HCT116 (cell line): ENCODE data around the gene FGFRL1. TPM values are rescaled to one million over a fixed set of nuclear protein-coding genes. Genes with fewer than 3 reads are reported as not detected.

Experiments
- ATAC-seq: fragments of 200-7000 bp; cut with Tn5 transposase; 2 replicates; pipeline ENCODE4 v1.9.1; 2020; ENCODE audit warnings: mild to moderate bottlenecking, moderate library complexity
- BruUV-seq: library from RNA; stranded (reverse); fragments of 400-500 nt; replicated peaks from 2 replicates; lab custom pipeline; 2021; lab: Mats Ljungman, UMichigan
- CTCF ChIA-PET: fragments of 300-600 bp; sonication (Branson Sonifier 250); formaldehyde crosslinking; loops from one replicate; lab custom pipeline; 2021; ENCODE audit warnings: antibody characterized with exemption; lab: Charles Lee
- POLR2A ChIA-PET: fragments of 300-600, 350-600 bp; sonication (Branson Sonifier 250); formaldehyde crosslinking; loops from one replicate; lab custom pipeline; 2021; ENCODE audit warnings: antibody characterized with exemption; lab: Charles Lee
- RAD21 ChIA-PET, 2 experiments: fragments of 300-600 bp; sonication (Branson Sonifier 250); formaldehyde crosslinking; loops; one replicate each; lab custom pipeline; 2023; ENCODE audit warnings: low total read pairs in 2 of 2; ENCODE audit not compliant: uncharacterized antibody in 2 of 2, unreplicated experiment in 2 of 2, low non-redundant PET in 1 of 2; lab: Charles Lee
- DNase-seq: peaks from one replicate; pipeline ENCODE4 v3.0.0-alpha.2; 2010; ENCODE audit warnings: low read depth, low spot score
- H2AFZ ChIP-seq: fragments of 200-600 bp; shearing (Covaris generic), sonication (generic); 2 replicates; pipeline ENCODE4 v1.6.1; 2017; ENCODE audit warnings: low read depth, mixed run types, mixed read lengths, antibody characterized with exemption, low read length; ENCODE audit not compliant: poor library complexity, severe bottlenecking
- H3K27ac ChIP-seq: 2 replicates; pipeline ENCODE4 v1.5.1; 2012; ENCODE audit warnings: low read depth, low read length
- H3K27me3 ChIP-seq: fragments of 200-600 bp; sonication (generic); 2 replicates; pipeline ENCODE4 v1.6.1; 2016; ENCODE audit warnings: mixed run types, low read length, mixed read lengths; ENCODE audit not compliant: insufficient read depth
- H3K36me3 ChIP-seq, 2 experiments: fragments of 200-500 bp in 1 of 2; fragments of 200-600 bp in 1 of 2; sonication (Bioruptor generic) in 1 of 2; sonication (generic) in 1 of 2; 2 replicates each; pipeline versions ENCODE4 v1.5.1 to v1.6.1; 2014 to 2016; ENCODE audit warnings: low read length in 2 of 2, inconsistent platforms in 1 of 2, mixed read lengths in 1 of 2, mixed run types in 1 of 2; ENCODE audit not compliant: insufficient read depth in 2 of 2, control insufficient read depth in 1 of 2
- H3K4me1 ChIP-seq, 2 experiments: fragments of 200-600 bp in 1 of 2; sonication (generic) in 1 of 2; 2 replicates each; pipeline versions ENCODE4 v1.5.1 to v1.6.1; 2012 to 2017; ENCODE audit warnings: low read length in 2 of 2, inconsistent platforms in 1 of 2, mild to moderate bottlenecking in 1 of 2, mixed read lengths in 1 of 2, mixed run types in 1 of 2, moderate library complexity in 1 of 2; ENCODE audit not compliant: insufficient read depth in 2 of 2, control insufficient read depth in 1 of 2
- H3K4me2 ChIP-seq: fragments of 200-600 bp; sonication (generic); 2 replicates; pipeline ENCODE4 v1.6.1; 2017; ENCODE audit warnings: mixed run types, low read length, mixed read lengths
- H3K4me3 ChIP-seq, 2 experiments: fragments of 200-600 bp in 1 of 2; sonication (generic) in 1 of 2; replicated peaks in 1 of 2; 2 replicates each; pipeline ENCODE4 v1.5.1; 2011 to 2016; ENCODE audit warnings: low read length in 2 of 2, control low read depth in 1 of 2, low read depth in 1 of 2, mild to moderate bottlenecking in 1 of 2, mixed read lengths in 1 of 2, mixed run types in 1 of 2
- H3K79me2 ChIP-seq: fragments of 200-600 bp; sonication (generic); 2 replicates; pipeline ENCODE4 v1.6.1; 2017; ENCODE audit warnings: mild to moderate bottlenecking, mixed run types, low read length, moderate library complexity, mixed read lengths; ENCODE audit not compliant: insufficient read depth
- H3K9ac ChIP-seq: fragments of 200-600 bp; sonication (generic); 2 replicates; pipeline ENCODE4 v1.6.1; 2016; ENCODE audit warnings: low read length, mixed read lengths
- H3K9me2 ChIP-seq: fragments of 200-600 bp; sonication (generic), shearing (Covaris generic); 2 replicates; pipeline ENCODE4 v1.6.1; 2017; ENCODE audit warnings: mixed run types, mild to moderate bottlenecking, moderate library complexity; ENCODE audit not compliant: insufficient read depth
- H3K9me3 ChIP-seq, 2 experiments: fragments of 200-500 bp in 1 of 2; fragments of 200-600 bp in 1 of 2; sonication (Bioruptor generic) in 1 of 2; sonication (generic) in 1 of 2; 2 replicates each; pipeline ENCODE4 v1.6.1; 2014 to 2017; ENCODE audit warnings: low read length in 2 of 2, mixed read lengths in 2 of 2, inconsistent platforms in 1 of 2, low read depth in 1 of 2, mild to moderate bottlenecking in 1 of 2, mixed run types in 1 of 2, moderate library complexity in 1 of 2; ENCODE audit not compliant: control insufficient read depth in 1 of 2, insufficient read depth in 1 of 2
- H4K20me1 ChIP-seq: fragments of 200-600 bp; sonication (generic), shearing (Covaris generic); 2 replicates; pipeline ENCODE4 v1.6.1; 2017; ENCODE audit warnings: mixed run types, mild to moderate bottlenecking, moderate library complexity; ENCODE audit not compliant: insufficient read depth
- CBX3 ChIP-seq: IDR thresholded peaks from 2 replicates; pipeline ENCODE4 v1.6.1; 2012; ENCODE audit warnings: low read depth
- CEBPB ChIP-seq: IDR thresholded peaks from 2 replicates; pipeline ENCODE4 v1.6.1; 2012; ENCODE audit warnings: low read depth
- CTCF ChIP-seq, 3 experiments: fragments of 200-600 bp in 1 of 3; sonication (generic) in 1 of 3; IDR thresholded peaks in 2 of 3; conservative IDR thresholded peaks in 1 of 3; 2 replicates each; pipeline ENCODE4 v1.5.1; 2012 to 2017; ENCODE audit warnings: low read depth in 2 of 3, low read length in 2 of 3, antibody characterized with exemption in 1 of 3, borderline replicate concordance in 1 of 3, control low read depth in 1 of 3, mild to moderate bottlenecking in 1 of 3, mixed read lengths in 1 of 3, mixed run types in 1 of 3, moderate library complexity in 1 of 3; ENCODE audit not compliant: insufficient read depth in 1 of 3
- EGR1 ChIP-seq: IDR thresholded peaks from 2 replicates; pipeline ENCODE4 v1.6.1; 2012; ENCODE audit warnings: low read depth
- ELF1 ChIP-seq: IDR thresholded peaks from 2 replicates; pipeline ENCODE4 v1.6.1; 2012; ENCODE audit warnings: low read depth, borderline replicate concordance
- EZH2 ChIP-seq: fragments of 200-600 bp; sonication (generic); IDR thresholded peaks from 2 replicates; pipeline ENCODE4 v1.6.1; 2017; ENCODE audit warnings: antibody characterized with exemption, mixed run types
- EZH2phosphoT487 ChIP-seq: fragments of 200-600 bp; IDR thresholded peaks from 2 replicates; pipeline ENCODE4 v1.6.1; 2018; ENCODE audit warnings: antibody characterized with exemption, borderline replicate concordance
- FOSL1 ChIP-seq: IDR thresholded peaks from 2 replicates; pipeline ENCODE4 v1.6.1; 2012; ENCODE audit warnings: low read depth
- MAX ChIP-seq: IDR thresholded peaks from 2 replicates; pipeline ENCODE4 v1.6.1; 2012
- RAD21 ChIP-seq: IDR thresholded peaks from 2 replicates; pipeline ENCODE4 v1.6.1; 2012; ENCODE audit warnings: low read depth, mild to moderate bottlenecking
- REST ChIP-seq: IDR thresholded peaks from 2 replicates; pipeline ENCODE4 v1.6.1; 2012; ENCODE audit warnings: low read depth
- SIN3A ChIP-seq: IDR thresholded peaks from 2 replicates; pipeline ENCODE4 v1.6.1; 2012; ENCODE audit warnings: low read depth
- SP1 ChIP-seq: IDR thresholded peaks from 2 replicates; pipeline ENCODE4 v1.6.1; 2012; ENCODE audit warnings: low read depth
- SRF ChIP-seq: IDR thresholded peaks from 2 replicates; pipeline ENCODE4 v1.6.1; 2012; ENCODE audit warnings: low read depth
- TCF7L2 ChIP-seq: IDR thresholded peaks from 2 replicates; pipeline ENCODE4 v1.7.0; 2011; ENCODE audit warnings: borderline replicate concordance, inconsistent platforms; ENCODE audit not compliant: insufficient read depth, insufficient read length; ENCODE audit errors: extremely low read depth
- ZBTB33 ChIP-seq: IDR thresholded peaks from 2 replicates; pipeline ENCODE4 v1.6.1; 2011; ENCODE audit warnings: mild to moderate bottlenecking, low read length, moderate library complexity; ENCODE audit not compliant: insufficient replicate concordance; ENCODE audit errors: extremely low read depth
- ZFX ChIP-seq: fragments of 450-650 bp; IDR thresholded peaks from 2 replicates; pipeline ENCODE4 v1.6.1; 2017
- ZNF274 ChIP-seq: fragments of 200-500 bp; sonication (Bioruptor generic); IDR thresholded peaks from 2 replicates; pipeline ENCODE4 v1.6.1; 2014; ENCODE audit warnings: mild to moderate bottlenecking, low read depth, low read length, inconsistent platforms
- intact Hi-C: fragments of 100-400 bp; cut with micrococcal nuclease; formaldehyde crosslinking; loops from 2 replicates; pipeline ENCODE4 v1.10.0; 2022
- total RNA-seq: library from RNA; stranded (reverse); gene quantifications from one replicate; pipeline ENCODE4 v1.2.1, GENCODE V29; 2021; ENCODE audit not compliant: unreplicated experiment

Gene FGFRL1
- total RNA-seq, 1 experiment from 2014 or later = 91.1 TPM

GRCh38 chr4:1053080-1053661, 41.7 kb downstream of the FGFRL1 start:
- TF ChIP-seq CTCF (IDR thresholded peaks at IDR 0.05 in 2 of 3, conservative IDR thresholded peaks at IDR 0.05 in 1 of 3; ENCODE audit: borderline replicate concordance in 1 of 3, insufficient read depth in 1 of 3, low read depth in 2 of 3, low read length in 2 of 3) (no peak), ZBTB33 (no peak), ELF1 (no peak), MAX (no peak), EZH2phosphoT487 (no peak), RAD21 (no peak), SRF (no peak), EGR1 (no peak), REST (no peak), ZFX (no peak), ZNF274 (no peak), CEBPB (no peak), EZH2 (no peak), TCF7L2 (no peak), FOSL1 (no peak), SIN3A (no peak), CBX3 (no peak), SP1 (no peak)
- no TSS peak for BruUV-seq
- no peaks in the 10 kb centered on the region; a peak in 1 of 4 replicates for H3K4me1 ChIP-seq
- DNase-seq (no peak), ATAC-seq (no peak)
- no peak overlapping the region for H3K4me2 ChIP-seq
- no peak overlapping the region for H3K27ac ChIP-seq
- peaks cover 15% of the 10 kb centered on the region for H3K27me3 ChIP-seq
- no peak overlapping the region for H3K9ac ChIP-seq
- H2AFZ ChIP-seq = no peak overlapping the region
- RAD21 ChIA-PET = no interaction called here
- no peaks in the 10 kb centered on the region for H3K79me2 ChIP-seq
- CTCF ChIA-PET = no interaction called here
- H3K9me3 ChIP-seq = no peaks in the 10 kb centered on the region
- intact Hi-C loops = no loop called here
- POLR2A ChIA-PET = no interaction called here
- no peak overlapping the region for H3K4me3 ChIP-seq
- H3K36me3 ChIP-seq = no peaks in the 10 kb centered on the region
- no peaks in the 10 kb centered on the region for H4K20me1 ChIP-seq
- H3K9me2 ChIP-seq = no peaks in the 10 kb centered on the region
